HG03064 (cell line): ENCODE data around the gene PMVK.

ENCODE experiments used
- ATAC-seq: cut with Tn5 transposase; IDR thresholded peaks from one replicate; pipeline ENCODE4 v1.9.1; 2021; ENCODE audit warnings: low read depth; ENCODE audit not compliant: unreplicated experiment

PMVK gene

GRCh38 chr1:154951901-154952657 is 15.6 kb upstream of the PMVK start:
- no peak for ATAC-seq

- no peak for ATAC-seq
Observed at GRCh38 chr1:154948079-154948478, 11.6 kb upstream of the PMVK start.

- no peak for ATAC-seq
Observed at GRCh38 chr1:154945962-154946850, 9.7 kb upstream of the PMVK start.

- no peak for ATAC-seq
Observed at GRCh38 chr1:154945160-154945961, 8.8 kb upstream of the PMVK start.

- ATAC-seq: no peak
Observed at GRCh38 chr1:154944401-154945159, 8.1 kb upstream of the PMVK start.

GRCh38 chr1:154943649-154944400 is 7.3 kb upstream of the PMVK start:
- no peak for ATAC-seq

GRCh38 chr1:154941333-154942013 is 5.0 kb upstream of the PMVK start:
- no peak for ATAC-seq

GRCh38 chr1:154940651-154941194 is 4.2 kb upstream of the PMVK start:
- no peak for ATAC-seq

- ATAC-seq: no peak
Observed at GRCh38 chr1:154940213-154940560, 3.7 kb upstream of the PMVK start.

GRCh38 chr1:154938604-154939399 is 2.3 kb upstream of the PMVK start:
- ATAC-seq: no peak

- no peak for ATAC-seq
Observed at GRCh38 chr1:154937988-154938386, 1.5 kb upstream of the PMVK start.

GRCh38 chr1:154937085-154937987 is 817 bp upstream of the PMVK start:
- ATAC-seq: peak; percentile 51

GRCh38 chr1:154935749-154936554 is 567 bp downstream of the PMVK start:
- ATAC-seq: no peak

GRCh38 chr1:154934358-154934948 is 2.1 kb downstream of the PMVK start:
- no peak for ATAC-seq

GRCh38 chr1:154931940-154932487 is 4.5 kb downstream of the PMVK start:
- ATAC-seq: no peak
